HFFc6 (cell line): ENCODE results near the gene WFS1. TPM values are rescaled to one million over a fixed set of nuclear protein-coding genes. Genes with fewer than 3 reads are reported as not detected.

Experiments
- DNase-seq: peaks from one replicate; pipeline ENCODE4 v3.0.0-alpha.2; 2018
- H3K27ac Mint-ChIP-seq: 2 replicates; pipeline ENCODE4 v1.8.0; 2020; ENCODE audit warnings: mild to moderate bottlenecking, mixed read lengths
- H3K27me3 Mint-ChIP-seq: 2 replicates; pipeline ENCODE4 v1.8.0; 2021; ENCODE audit warnings: mild to moderate bottlenecking, moderate library complexity, mixed read lengths; ENCODE audit not compliant: insufficient read depth
- H3K36me3 Mint-ChIP-seq: 2 replicates; pipeline ENCODE4 v1.8.0; 2021; ENCODE audit warnings: low read depth, mixed read lengths
- H3K4me1 Mint-ChIP-seq: 2 replicates; pipeline ENCODE4 v1.8.0; 2020; ENCODE audit warnings: low read depth, mixed read lengths
- H3K4me3 Mint-ChIP-seq: 2 replicates; pipeline ENCODE4 v1.8.0; 2020; ENCODE audit warnings: mild to moderate bottlenecking, moderate library complexity, mixed read lengths
- H3K9me3 Mint-ChIP-seq: 2 replicates; pipeline ENCODE4 v1.8.0; 2020; ENCODE audit warnings: mild to moderate bottlenecking, mixed read lengths
- CTCF ChIP-seq: fragments of 200-600 bp; sonication (generic); IDR thresholded peaks from 2 replicates; pipeline ENCODE4 v1.5.0; 2021; ENCODE audit warnings: antibody characterized with exemption, mild to moderate bottlenecking
- total RNA-seq, 6 experiments: library from RNA; stranded (reverse); fragmentation: NEBNext Ultra II Directional; extraction: Animal tissue kit (Norgen Biotek cat#: 25700); gene quantifications; 2 replicates in 1 of 6; 3 replicates in 5 of 6; pipeline ENCODE4 v1.2.3, GENCODE V29; 2021

Gene WFS1
- total RNA-seq, 6 experiments from 2014 or later, result 47.3 to 72.1 (median 56.0) TPM

GRCh38 chr4:6328526-6328925 lies 58.9 kb downstream of the WFS1 start:
- DNase-seq, result no peak
- Mint-ChIP-seq H3K36me3 (no peaks in the 10 kb centered on the region), H3K27me3 (peaks cover 14% of the 10 kb centered on the region), H3K4me3 (no peak overlapping the region), H3K9me3 (no peaks in the 10 kb centered on the region; the same call in 1 of the 2 replicates), H3K4me1 (no peaks in the 10 kb centered on the region), H3K27ac (no peak overlapping the region)
- TF ChIP-seq CTCF, result no peak

GRCh38 chr4:6329478-6330383 lies 60.1 kb downstream of the WFS1 start:
- Mint-ChIP-seq H3K4me3 (no peak overlapping the region), H3K9me3 (no peaks in the 10 kb centered on the region; the same call in 1 of the 2 replicates), H3K27ac (no peak overlapping the region), H3K36me3 (no peaks in the 10 kb centered on the region), H3K27me3 (peaks cover 18% of the 10 kb centered on the region), H3K4me1 (no peaks in the 10 kb centered on the region)
- no peak for TF ChIP-seq CTCF
- no peak for DNase-seq

- H3K4me3 Mint-ChIP-seq, result no peak overlapping the region
- H3K9me3 Mint-ChIP-seq, result no peaks in the 10 kb centered on the region; the same call in 1 of the 2 replicates
- no peak for TF ChIP-seq CTCF
- H3K4me1 Mint-ChIP-seq, result no peaks in the 10 kb centered on the region
- DNase-seq, result no peak
- no peaks in the 10 kb centered on the region for H3K36me3 Mint-ChIP-seq
- peaks cover 20% of the 10 kb centered on the region for H3K27me3 Mint-ChIP-seq
- H3K27ac Mint-ChIP-seq, result no peak overlapping the region
Measured at GRCh38 chr4:6330384-6330767, 60.7 kb downstream of the WFS1 start.

GRCh38 chr4:6331018-6331417 lies 61.4 kb downstream of the WFS1 start:
- no peaks in the 10 kb centered on the region for H3K36me3 Mint-ChIP-seq
- H3K4me3 Mint-ChIP-seq, result no peak overlapping the region
- peak; percentile 83 for TF ChIP-seq CTCF
- no peaks in the 10 kb centered on the region for H3K4me1 Mint-ChIP-seq
- H3K27me3 Mint-ChIP-seq, result peaks cover 20% of the 10 kb centered on the region
- no peaks in the 10 kb centered on the region; the same call in 1 of the 2 replicates for H3K9me3 Mint-ChIP-seq
- peak; percentile 17 for DNase-seq
- H3K27ac Mint-ChIP-seq, result no peak overlapping the region

- H3K27me3 Mint-ChIP-seq, result peaks cover 20% of the 10 kb centered on the region
- no peaks in the 10 kb centered on the region for H3K4me1 Mint-ChIP-seq
- H3K9me3 Mint-ChIP-seq, result no peaks in the 10 kb centered on the region
- H3K4me3 Mint-ChIP-seq, result no peak overlapping the region
- H3K27ac Mint-ChIP-seq, result no peak overlapping the region
- H3K36me3 Mint-ChIP-seq, result no peaks in the 10 kb centered on the region
- DNase-seq, result no peak
- no peak for TF ChIP-seq CTCF
Measured at GRCh38 chr4:6331468-6331867, 61.8 kb downstream of the WFS1 start.
